Stimulated activated CD4-positive, alpha-beta T cell treated with anti-CD3 and anti-CD28 coated beads, Interleukin-1b, Interleukin-23, amount 100 ng/mL, for 1 hour (primary cell): ENCODE results near the gene GCH1.

Source experiments
- DNase-seq, 2 donors: peaks; one replicate each; pipeline ENCODE4 v3.0.0-alpha.2; 2020; ENCODE audit warnings: low read depth in 2 of 2

The GCH1 gene

GRCh38 chr14:54823757-54824549 lies 78.7 kb downstream of the GCH1 start:
- no peak for DNase-seq

- no peak for DNase-seq
These were observed 79.9 kb downstream of the GCH1 start for GRCh38 chr14:54822685-54823084.

GRCh38 chr14:54818201-54819133 lies 84.2 kb downstream of the GCH1 start:
- no peak for DNase-seq

GRCh38 chr14:54817506-54817905 lies 85.1 kb downstream of the GCH1 start:
- DNase-seq = no peak

GRCh38 chr14:54816450-54816849 lies 86.2 kb downstream of the GCH1 start:
- DNase-seq = no peak

GRCh38 chr14:54815515-54815914 lies 87.1 kb downstream of the GCH1 start:
- no peak for DNase-seq

- no peak for DNase-seq
These were observed 87.6 kb downstream of the GCH1 start for GRCh38 chr14:54815016-54815415.

GRCh38 chr14:54814076-54814475 lies 88.5 kb downstream of the GCH1 start:
- no peak for DNase-seq

GRCh38 chr14:54813081-54813480 lies 89.5 kb downstream of the GCH1 start:
- no peak for DNase-seq

- no peak for DNase-seq
These were observed 90.0 kb downstream of the GCH1 start for GRCh38 chr14:54812617-54813016.

GRCh38 chr14:54809767-54810166 lies 92.9 kb downstream of the GCH1 start:
- DNase-seq = no peak

- no peak for DNase-seq
These were observed 94.1 kb downstream of the GCH1 start for GRCh38 chr14:54808326-54809161.

GRCh38 chr14:54807881-54808280 lies 94.7 kb downstream of the GCH1 start:
- no peak for DNase-seq

- DNase-seq = no peak
These were observed 95.2 kb downstream of the GCH1 start for GRCh38 chr14:54807428-54807827.

- no peak for DNase-seq
These were observed 96.0 kb downstream of the GCH1 start for GRCh38 chr14:54806616-54807015.

GRCh38 chr14:54805445-54806322 lies 96.9 kb downstream of the GCH1 start:
- peak; percentile 39 to 60 for DNase-seq

GRCh38 chr14:54805070-54805444 lies 97.6 kb downstream of the GCH1 start:
- no peak for DNase-seq

- DNase-seq = no peak
These were observed 98.0 kb downstream of the GCH1 start for GRCh38 chr14:54804538-54805041.

- DNase-seq = no peak
These were observed 98.6 kb downstream of the GCH1 start for GRCh38 chr14:54803926-54804537.

GRCh38 chr14:54803396-54803795 lies 99.2 kb downstream of the GCH1 start:
- DNase-seq = no peak
